ENCODE data around the gene CFAP77. TPM values are rescaled to one million over a fixed set of nuclear protein-coding genes. Genes with fewer than 3 reads are reported as not detected.

Gene CFAP77
- total and polyA plus RNA-seq, 2 of the 13 experiments (the other 11 are each of a cell fraction or from before 2014, with no cell fraction given) = not detected

DNA sequence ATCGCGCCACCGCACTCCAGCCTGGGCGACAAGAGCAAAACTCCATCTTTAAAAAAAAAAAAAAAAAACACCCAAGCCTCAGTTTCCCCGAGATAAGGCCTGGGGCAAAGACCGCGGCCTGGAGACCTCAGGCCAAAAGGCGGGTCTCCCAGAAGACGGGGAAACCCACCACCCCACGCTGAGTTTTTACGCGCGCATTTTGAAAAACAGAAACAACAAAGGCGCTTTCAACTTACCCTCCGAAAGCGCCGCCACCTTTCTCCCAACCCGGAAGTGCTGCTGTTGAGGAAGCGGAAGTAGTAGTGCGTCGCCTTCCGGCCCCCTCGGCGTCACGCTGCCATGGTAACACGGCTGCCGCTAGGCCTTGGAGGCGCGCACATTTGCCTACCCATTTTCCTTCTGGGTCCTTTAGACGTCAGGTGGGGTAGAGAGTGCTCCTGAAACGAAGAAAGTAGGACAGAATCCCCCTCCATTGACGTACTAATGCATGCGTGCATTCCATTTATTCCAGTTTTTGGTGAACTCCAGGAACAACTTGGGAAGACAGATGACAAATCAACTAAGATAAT lies 3.4 kb upstream of the CFAP77 start, which contains the start of gene TTF1 (continued):
- TF ChIP-seq, protein P1, sequence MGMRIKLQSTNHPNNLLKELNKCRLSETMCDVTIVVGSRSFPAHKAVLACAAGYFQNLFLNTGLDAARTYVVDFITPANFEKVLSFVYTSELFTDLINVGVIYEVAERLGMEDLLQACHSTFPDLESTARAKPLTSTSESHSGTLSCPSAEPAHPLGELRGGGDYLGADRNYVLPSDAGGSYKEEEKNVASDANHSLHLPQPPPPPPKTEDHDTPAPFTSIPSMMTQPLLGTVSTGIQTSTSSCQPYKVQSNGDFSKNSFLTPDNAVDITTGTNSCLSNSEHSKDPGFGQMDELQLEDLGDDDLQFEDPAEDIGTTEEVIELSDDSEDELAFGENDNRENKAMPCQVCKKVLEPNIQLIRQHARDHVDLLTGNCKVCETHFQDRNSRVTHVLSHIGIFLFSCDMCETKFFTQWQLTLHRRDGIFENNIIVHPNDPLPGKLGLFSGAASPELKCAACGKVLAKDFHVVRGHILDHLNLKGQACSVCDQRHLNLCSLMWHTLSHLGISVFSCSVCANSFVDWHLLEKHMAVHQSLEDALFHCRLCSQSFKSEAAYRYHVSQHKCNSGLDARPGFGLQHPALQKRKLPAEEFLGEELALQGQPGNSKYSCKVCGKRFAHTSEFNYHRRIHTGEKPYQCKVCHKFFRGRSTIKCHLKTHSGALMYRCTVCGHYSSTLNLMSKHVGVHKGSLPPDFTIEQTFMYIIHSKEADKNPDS (CRISPR knock-in tag; IDR thresholded peaks at IDR 0.05) = no peak
- TF ChIP-seq ZNF468 (CRISPR knock-in tag; IDR thresholded peaks at IDR 0.05) (no peak), KDM3A (CRISPR knock-in tag; IDR thresholded peaks at IDR 0.05; ENCODE audit: low read depth) (no peak), DNMT3B (CRISPR knock-in tag; conservative IDR thresholded peaks at IDR 0.05) (no peak), YEATS2 (CRISPR knock-in tag; IDR thresholded peaks at IDR 0.05; ENCODE audit: borderline replicate concordance) (peak; percentile 82), ZC3H4 (CRISPR knock-in tag; IDR thresholded peaks at IDR 0.05; ENCODE audit: borderline replicate concordance) (no peak), HOXA9 (CRISPR knock-in tag; IDR thresholded peaks at IDR 0.05; ENCODE audit: borderline replicate concordance) (no peak), MYC (CRISPR knock-in tag; IDR thresholded peaks at IDR 0.05; ENCODE audit: borderline replicate concordance) (0 out of 2 replicates have a peak, but pooled peaks have one; percentile 29), ZBTB3 (CRISPR knock-in tag; IDR thresholded peaks at IDR 0.05; ENCODE audit: borderline replicate concordance, low read depth) (no peak), MEF2D (CRISPR knock-in tag; IDR thresholded peaks at IDR 0.05) (no peak), RBFOX2 (IDR thresholded peaks at IDR 0.05; ENCODE audit: low read depth, low read length) (no peak), KMT2B (CRISPR knock-in tag; IDR thresholded peaks at IDR 0.05) (peak; percentile 79), ZNF124 (CRISPR knock-in tag; IDR thresholded peaks at IDR 0.05) (no peak), FOSL2 (CRISPR knock-in tag; IDR thresholded peaks at IDR 0.05) (0 out of 2 replicates have a peak, but pooled peaks have one; percentile 15), SMAD3 (CRISPR knock-in tag; IDR thresholded peaks at IDR 0.05) (no peak), ERF (CRISPR knock-in tag; IDR thresholded peaks at IDR 0.05) (peak; percentile 22; the same call in 1 of the 2 replicates), PITX1 (CRISPR knock-in tag; IDR thresholded peaks at IDR 0.05) (no peak), ZNF44 (CRISPR knock-in tag; IDR thresholded peaks at IDR 0.05) (no peak), SUZ12 (IDR thresholded peaks at IDR 0.05; ENCODE audit: low read depth, low read length) (no peak)
- TF ChIP-seq, protein P2, sequence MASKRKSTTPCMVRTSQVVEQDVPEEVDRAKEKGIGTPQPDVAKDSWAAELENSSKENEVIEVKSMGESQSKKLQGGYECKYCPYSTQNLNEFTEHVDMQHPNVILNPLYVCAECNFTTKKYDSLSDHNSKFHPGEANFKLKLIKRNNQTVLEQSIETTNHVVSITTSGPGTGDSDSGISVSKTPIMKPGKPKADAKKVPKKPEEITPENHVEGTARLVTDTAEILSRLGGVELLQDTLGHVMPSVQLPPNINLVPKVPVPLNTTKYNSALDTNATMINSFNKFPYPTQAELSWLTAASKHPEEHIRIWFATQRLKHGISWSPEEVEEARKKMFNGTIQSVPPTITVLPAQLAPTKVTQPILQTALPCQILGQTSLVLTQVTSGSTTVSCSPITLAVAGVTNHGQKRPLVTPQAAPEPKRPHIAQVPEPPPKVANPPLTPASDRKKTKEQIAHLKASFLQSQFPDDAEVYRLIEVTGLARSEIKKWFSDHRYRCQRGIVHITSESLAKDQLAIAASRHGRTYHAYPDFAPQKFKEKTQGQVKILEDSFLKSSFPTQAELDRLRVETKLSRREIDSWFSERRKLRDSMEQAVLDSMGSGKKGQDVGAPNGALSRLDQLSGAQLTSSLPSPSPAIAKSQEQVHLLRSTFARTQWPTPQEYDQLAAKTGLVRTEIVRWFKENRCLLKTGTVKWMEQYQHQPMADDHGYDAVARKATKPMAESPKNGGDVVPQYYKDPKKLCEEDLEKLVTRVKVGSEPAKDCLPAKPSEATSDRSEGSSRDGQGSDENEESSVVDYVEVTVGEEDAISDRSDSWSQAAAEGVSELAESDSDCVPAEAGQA (IDR thresholded peaks at IDR 0.05; ENCODE audit: low read depth) = no peak
- TF ChIP-seq, protein P2 (CRISPR knock-in tag; IDR thresholded peaks at IDR 0.05; ENCODE audit: borderline replicate concordance) = no peak
- TF ChIP-seq, protein P3, sequence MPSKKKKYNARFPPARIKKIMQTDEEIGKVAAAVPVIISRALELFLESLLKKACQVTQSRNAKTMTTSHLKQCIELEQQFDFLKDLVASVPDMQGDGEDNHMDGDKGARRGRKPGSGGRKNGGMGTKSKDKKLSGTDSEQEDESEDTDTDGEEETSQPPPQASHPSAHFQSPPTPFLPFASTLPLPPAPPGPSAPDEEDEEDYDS (CRISPR knock-in tag; IDR thresholded peaks at IDR 0.05) = no peak; the same call in 1 of the 2 replicates
